GM18526 (cell line): ENCODE measurements around the gene RAD52.

Experiments used
- POLR2A ChIP-seq: IDR thresholded peaks from 3 replicates; pipeline ENCODE4 v1.6.1; 2011; ENCODE audit not compliant: insufficient read length; ENCODE audit errors: extremely low read depth

Gene RAD52

GRCh38 chr12:907413-908185, 41.9 kb downstream of the RAD52 start:
- TF ChIP-seq POLR2A: no peak

DNA sequence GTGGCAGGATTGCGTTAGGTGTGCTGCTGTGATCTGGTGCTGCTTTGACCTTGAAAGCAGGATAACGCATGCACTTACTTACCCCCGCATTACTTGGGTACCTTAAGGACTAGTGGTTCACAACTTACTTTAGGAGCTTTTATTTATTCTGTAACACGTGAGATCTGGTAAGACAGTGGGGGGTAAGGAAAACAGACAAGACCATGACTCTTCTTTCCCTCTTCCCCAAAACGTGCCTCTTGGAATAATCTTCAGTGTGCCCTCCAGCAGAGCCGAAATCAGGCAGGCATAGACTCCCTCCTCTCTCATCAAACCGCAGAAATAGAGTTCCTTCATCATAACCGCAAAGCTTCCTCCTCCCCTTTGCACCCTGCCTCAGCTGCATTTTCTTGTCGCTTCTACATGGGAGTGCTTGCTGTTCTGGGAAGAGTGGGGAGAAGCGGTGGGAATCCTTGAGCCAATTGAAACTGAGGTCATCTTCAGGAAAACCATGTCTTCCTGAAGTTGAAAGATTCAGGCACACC, 43.4 kb downstream of the RAD52 start:
- no peak for TF ChIP-seq POLR2A

DNA sequence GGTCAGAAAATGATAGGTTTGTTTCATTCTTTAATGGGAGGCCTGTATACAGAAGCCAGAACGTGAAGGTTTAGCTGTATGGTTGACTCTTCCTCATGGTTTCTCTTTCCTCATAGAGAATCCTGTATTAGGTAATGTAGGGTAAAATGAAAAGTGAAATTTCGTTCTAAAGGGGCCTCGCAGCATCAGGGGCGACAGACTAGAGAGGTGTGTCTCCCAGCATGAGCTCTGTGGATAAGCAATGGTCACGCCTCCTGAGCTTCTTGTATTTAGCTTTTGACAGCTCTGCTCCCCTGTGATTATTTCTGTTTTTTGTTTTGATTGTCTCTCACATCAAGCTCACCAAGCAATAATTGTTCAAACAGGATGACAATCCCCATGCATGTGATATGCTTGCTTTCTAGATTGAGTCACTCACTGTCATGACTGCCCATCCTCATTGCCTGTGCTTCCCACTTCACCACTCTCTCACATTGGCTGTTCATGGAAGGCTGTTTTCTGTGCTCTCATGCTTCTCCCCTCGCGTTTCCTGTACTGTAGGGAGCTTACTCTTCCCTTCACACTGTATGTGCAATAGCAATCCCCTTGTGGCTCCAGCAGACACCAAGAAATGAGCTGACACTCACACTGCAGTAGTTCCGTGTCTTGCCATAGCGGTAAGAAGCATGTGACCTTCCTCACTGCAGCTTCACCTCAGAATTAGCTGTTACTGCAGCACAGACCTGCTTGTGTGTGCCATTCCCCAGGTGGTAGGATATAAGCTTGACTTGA, 44.0 kb downstream of the RAD52 start:
- TF ChIP-seq POLR2A: no peak

GRCh38 chr12:904010-904414, 45.5 kb downstream of the RAD52 start:
- no peak for TF ChIP-seq POLR2A

GRCh38 chr12:903055-903454, 46.4 kb downstream of the RAD52 start:
- TF ChIP-seq POLR2A: no peak

- no peak for TF ChIP-seq POLR2A
These were observed 46.9 kb downstream of the RAD52 start for GRCh38 chr12:902581-902980.

DNA sequence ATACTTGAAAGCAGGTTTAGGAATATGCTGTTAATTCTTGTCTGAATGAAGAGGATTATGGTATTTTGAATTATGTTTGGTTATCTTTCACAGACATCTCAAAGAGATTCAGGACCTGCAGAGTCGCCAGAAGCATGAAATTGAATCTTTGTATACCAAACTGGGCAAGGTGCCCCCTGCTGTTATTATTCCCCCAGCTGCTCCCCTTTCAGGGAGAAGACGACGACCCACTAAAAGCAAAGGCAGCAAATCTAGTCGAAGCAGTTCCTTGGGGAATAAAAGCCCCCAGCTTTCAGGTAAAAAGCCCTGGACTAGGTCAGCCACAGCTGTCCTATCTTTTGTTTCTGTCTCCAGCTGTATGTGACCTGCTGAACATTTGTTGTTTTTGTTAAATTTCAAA, 52.1 kb downstream of the RAD52 start:
- TF ChIP-seq POLR2A: no peak

DNA sequence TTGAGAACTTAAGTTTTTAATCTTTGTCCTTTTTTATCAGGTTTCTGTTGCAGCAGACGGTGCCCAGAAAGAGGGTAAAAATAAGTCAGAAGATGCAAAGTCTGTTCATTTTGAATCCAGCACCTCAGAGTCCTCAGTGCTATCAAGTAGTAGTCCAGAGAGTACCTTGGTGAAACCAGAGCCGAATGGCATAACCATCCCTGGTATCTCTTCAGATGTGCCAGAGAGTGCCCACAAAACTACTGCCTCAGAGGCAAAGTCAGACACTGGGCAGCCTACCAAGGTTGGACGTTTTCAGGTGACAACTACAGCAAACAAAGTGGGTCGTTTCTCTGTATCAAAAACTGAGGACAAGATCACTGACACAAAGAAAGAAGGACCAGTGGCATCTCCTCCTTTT, 53.5 kb downstream of the RAD52 start:
- TF ChIP-seq POLR2A: no peak

- TF ChIP-seq POLR2A: no peak
These were observed 55.3 kb downstream of the RAD52 start for GRCh38 chr12:894226-894625.

- no peak for TF ChIP-seq POLR2A
These were observed 63.3 kb downstream of the RAD52 start for GRCh38 chr12:886206-886605.

DNA sequence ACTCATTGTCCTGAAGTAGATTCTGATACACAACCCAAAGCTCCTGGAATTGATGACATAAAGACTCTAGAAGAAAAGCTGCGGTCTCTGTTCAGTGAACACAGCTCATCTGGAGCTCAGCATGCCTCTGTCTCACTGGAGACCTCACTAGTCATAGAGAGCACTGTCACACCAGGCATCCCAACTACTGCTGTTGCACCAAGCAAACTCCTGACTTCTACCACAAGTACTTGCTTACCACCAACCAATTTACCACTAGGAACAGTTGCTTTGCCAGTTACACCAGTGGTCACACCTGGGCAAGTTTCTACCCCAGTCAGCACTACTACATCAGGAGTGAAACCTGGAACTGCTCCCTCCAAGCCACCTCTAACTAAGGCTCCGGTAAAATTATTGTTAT, 63.8 kb downstream of the RAD52 start:
- no peak for TF ChIP-seq POLR2A

DNA sequence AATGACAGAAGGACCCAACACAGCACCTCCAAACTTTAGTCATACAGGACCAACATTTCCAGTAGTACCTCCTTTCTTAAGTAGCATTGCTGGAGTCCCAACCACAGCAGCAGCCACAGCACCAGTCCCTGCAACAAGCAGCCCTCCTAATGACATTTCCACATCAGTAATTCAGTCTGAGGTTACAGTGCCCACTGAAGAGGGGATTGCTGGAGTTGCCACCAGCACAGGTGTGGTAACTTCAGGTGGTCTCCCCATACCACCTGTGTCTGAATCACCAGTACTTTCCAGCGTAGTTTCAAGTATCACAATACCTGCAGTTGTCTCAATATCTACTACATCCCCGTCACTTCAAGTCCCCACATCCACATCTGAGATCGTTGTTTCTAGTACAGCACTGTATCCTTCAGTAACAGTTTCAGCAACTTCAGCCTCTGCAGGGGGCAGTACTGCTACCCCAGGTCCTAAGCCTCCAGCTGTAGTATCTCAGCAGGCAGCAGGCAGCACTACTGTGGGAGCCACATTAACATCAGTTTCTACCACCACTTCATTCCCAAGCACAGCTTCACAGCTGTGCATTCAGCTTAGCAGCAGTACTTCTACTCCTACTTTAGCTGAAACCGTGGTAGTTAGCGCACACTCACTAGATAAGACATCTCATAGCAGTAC, 64.6 kb downstream of the RAD52 start:
- TF ChIP-seq POLR2A: no peak

- no peak for TF ChIP-seq POLR2A
These were observed 68.8 kb downstream of the RAD52 start for GRCh38 chr12:880656-881055.

DNA sequence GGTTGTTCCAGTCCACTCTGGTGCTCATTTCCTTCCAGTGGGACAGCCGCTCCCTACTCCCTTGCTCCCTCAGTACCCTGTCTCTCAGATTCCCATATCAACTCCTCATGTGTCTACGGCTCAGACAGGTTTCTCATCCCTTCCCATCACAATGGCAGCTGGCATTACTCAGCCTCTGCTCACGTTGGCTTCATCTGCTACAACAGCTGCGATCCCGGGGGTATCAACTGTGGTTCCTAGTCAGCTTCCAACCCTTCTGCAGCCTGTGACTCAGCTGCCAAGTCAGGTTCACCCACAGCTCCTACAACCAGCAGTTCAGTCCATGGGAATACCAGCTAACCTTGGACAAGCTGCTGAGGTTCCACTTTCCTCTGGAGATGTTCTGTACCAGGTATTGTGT, 69.9 kb downstream of the RAD52 start:
- no peak for TF ChIP-seq POLR2A

- no peak for TF ChIP-seq POLR2A
These were observed 75.5 kb downstream of the RAD52 start for GRCh38 chr12:873954-874353.

DNA sequence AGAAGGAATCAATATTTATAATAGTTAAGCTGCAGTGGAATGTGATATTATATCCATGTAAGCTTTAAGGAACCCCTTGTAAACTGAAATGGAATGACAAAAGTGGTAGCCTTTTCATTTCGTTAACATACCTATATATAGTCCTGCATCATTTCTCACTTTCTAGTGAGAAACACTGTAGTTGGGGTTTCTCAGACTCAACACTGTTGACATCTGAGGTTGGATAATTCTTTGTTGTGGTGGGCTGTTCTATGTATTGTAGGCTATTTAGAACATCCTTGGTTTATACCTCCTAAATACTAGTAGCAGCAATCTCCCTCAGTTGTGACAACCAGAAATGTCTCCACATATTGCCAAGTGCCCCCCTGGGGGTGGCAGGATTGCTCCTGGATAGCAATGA, 79.1 kb downstream of the RAD52 start:
- TF ChIP-seq POLR2A: no peak
